GM18498 (cell line): ENCODE measurements around the gene HLX.

ENCODE experiments used
- ATAC-seq: cut with Tn5 transposase; IDR thresholded peaks from one replicate; pipeline ENCODE4 v1.9.1; 2021; ENCODE audit warnings: mild to moderate bottlenecking, moderate library complexity; ENCODE audit not compliant: unreplicated experiment

Gene HLX

GRCh38 chr1:220879076-220879508, at the start of gene HLX:
Gene HLX (plus strand): TSS chr1:220879443. CDS start chr1:220879858, 415 bp downstream.
- ATAC-seq: peak; percentile 62

DNA sequence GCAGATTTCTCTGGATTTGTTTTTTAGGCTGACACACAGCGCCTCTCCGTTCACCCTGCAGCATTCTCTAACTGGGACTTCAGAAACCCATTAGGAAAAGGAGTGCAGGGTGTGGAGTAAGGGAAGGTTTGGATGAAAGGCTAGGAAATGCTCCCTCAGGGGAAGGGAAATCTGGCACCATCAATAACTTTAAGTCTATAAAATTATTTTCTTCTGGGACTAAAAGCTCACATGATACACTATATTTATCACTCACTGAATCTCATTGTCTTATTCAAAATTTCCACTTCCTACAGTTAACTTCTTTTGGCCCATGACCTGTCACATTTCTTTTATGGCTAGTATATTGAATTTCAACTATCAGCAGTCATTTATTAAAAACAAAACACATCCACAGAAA, 45.8 kb upstream of the HLX start:
- no peak for ATAC-seq

- ATAC-seq: no peak
Measured at GRCh38 chr1:220834155-220834870, 44.9 kb upstream of the HLX start.

DNA sequence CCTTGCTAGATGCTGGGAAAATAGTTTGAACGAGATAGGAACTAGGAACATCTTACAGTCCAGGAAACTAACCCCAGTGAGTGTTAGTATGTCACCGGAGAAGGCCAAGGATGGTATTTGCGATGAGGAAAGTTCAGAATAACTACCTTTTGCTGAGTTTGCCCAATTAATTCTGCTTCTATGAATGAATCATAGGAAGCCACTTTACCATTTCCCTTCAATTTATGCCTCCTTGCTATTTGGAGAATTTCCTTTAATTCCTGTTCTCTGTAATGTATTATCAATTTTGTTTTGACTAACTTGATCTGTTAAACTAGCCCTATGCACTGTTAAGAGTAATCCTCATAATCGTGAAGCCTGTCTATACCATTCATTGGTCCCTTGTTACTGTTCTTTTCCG, 40.7 kb upstream of the HLX start:
- no peak for ATAC-seq

DNA sequence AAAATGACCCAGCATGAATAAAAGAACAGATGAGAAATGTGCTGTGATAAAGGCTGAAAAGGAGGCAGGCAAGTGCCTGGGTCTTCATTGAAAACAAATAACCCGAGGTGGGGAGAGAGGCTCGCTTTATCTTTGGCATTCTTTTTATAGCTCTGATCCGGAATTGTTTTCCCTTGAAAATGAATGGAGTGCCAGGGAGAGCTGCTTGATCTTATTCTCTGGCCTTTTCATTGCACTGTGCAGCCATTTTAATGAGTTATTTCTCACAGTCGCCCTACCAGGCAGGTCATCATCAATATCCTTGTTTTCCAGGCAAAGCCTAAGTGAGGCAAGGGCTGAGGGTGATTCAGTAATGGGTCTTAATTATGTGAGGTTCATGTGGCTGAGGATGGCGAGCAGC, 39.8 kb upstream of the HLX start:
- no peak for ATAC-seq

- no peak for ATAC-seq
Measured at GRCh38 chr1:220841293-220841692, 38.0 kb upstream of the HLX start.

DNA sequence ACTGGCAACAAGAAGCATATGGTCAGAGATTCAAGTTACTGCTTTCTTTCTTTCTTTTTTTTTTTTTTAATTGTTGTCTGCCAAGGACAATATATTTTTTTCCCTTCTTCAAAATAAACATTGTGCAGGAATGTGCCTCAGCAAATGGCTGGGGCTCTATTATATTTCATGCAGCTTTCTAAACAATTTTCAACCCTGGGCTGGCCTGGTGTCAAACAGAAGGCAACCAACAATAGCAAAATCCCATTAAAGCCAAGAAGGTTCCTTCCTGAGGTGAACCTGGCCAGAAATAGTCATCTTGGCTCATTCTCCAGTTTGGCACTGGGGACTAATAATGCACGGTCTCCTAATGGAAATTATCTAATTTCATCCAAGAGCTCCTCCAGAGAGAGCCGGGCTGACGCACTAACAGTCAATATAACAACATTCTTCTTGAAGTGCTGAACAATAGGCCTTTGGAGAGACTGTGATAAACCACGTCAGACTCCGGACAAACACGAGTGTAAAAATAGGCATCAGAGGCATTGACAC, 35.7 kb upstream of the HLX start:
- no peak for ATAC-seq

DNA sequence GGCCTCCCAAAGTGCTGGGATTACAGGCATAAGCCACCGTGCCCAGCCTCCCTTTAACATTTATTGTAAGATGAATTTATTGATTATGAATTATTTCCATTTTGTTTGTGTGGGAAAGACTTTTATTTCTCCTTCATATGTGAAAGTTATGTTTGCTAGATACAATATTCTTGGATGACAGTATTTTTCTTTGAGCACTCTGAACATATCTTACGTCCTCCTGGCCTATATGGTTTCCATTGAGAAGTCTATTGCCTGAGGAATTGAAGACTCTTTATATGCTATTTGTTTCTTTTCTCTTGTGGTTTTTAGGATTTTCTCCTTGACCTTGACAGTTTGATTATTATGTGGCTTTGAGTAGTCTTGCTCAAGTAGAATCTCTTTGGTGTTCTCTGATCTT, 26.8 kb upstream of the HLX start:
- no peak for ATAC-seq

GRCh38 chr1:220872296-220872695, 6.9 kb upstream of the HLX start:
- no peak for ATAC-seq

DNA sequence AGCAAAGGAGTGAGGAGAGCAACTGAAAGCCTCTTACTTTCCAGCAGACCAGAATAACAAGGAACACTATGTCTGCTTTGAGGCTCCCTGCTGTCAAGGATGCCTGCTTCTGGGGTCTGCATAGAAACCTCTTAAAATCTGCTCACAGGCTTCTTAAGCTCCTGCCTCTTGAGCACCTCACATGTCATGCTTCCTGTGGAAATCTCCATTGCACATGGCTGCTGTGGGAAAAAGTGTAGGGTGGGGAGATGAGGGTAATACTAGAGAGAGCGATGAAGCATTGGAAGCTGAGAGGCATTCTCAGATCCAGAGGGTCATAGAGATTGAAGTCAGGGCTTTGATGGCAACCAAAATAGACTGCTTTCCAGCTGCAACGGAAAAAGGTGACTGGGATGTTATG, 6.2 kb upstream of the HLX start:
- ATAC-seq: no peak

DNA sequence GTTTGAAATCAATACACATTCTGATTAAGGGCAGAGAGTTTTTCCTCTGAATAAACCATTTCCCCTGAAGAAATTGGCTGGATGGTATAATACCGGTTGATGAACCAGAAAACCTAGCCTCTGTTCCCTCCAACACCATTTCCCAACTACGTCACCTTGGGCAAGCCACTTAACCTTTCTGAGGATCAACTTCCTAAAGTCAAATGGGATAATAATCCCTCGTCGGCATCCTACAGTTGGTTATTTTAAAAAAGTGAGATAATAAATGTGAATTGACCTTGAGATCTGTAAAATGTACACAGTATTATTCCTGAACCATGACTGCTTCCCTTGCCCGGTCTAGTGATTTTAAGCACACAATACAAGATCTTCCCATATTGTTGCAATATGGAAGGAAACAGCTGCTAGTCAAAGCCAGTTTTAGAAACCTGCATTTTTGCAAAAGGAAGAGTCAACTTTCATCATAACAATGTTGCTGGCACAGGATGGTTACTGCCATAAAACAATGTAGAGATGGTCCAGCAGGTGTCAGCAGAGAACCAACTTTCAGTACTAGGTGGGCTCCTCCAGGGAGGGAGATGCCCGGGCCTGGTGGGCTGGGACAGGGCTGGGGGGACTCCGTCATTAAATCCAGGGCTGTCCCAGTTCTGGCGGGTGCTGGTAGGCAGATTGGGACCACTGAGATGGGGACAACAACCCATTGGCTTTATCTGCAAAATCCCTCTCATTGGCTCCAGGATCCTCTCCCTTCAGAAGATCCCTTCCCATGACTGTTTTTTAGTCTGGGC, 5.2 kb upstream of the HLX start:
- no peak for ATAC-seq

GRCh38 chr1:220875260-220875659, 4.0 kb upstream of the HLX start:
- ATAC-seq: no peak

GRCh38 chr1:220876511-220877376, 2.5 kb upstream of the HLX start:
- ATAC-seq: no peak

- no peak for ATAC-seq
Measured at GRCh38 chr1:220877377-220878095, 1.7 kb upstream of the HLX start.

- no peak for ATAC-seq
Measured at GRCh38 chr1:220878191-220879075, 810 bp upstream of the HLX start.

DNA sequence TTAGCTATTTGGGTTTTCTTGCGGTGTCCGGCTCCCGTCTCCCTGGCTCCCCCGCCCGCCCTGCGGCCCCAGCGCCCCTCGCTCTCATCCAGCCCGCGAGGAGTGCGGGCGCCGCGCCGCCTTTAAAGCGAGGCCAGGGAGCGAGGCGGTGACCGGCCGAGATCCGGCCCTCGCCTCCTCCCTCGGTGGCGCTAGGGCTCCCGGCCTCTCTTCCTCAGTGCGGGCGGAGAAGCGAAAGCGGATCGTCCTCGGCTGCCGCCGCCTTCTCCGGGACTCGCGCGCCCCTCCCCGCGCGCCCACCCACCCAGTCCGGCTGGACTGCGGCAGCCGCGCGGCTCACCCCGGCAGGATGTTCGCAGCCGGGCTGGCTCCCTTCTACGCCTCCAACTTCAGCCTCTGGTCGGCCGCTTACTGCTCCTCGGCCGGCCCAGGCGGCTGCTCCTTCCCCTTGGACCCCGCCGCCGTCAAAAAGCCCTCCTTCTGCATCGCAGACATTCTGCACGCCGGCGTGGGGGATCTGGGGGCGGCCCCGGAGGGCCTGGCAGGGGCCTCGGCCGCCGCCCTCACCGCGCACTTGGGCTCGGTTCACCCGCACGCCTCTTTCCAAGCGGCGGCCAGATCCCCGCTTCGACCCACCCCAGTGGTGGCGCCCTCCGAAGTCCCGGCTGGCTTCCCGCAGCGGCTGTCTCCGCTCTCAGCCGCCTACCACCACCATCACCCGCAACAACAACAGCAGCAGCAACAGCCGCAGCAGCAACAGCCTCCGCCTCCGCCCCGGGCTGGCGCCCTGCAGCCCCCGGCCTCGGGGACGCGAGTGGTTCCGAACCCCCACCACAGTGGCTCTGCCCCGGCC, 492 bp downstream of the HLX start:
- peak; percentile 53 for ATAC-seq

DNA sequence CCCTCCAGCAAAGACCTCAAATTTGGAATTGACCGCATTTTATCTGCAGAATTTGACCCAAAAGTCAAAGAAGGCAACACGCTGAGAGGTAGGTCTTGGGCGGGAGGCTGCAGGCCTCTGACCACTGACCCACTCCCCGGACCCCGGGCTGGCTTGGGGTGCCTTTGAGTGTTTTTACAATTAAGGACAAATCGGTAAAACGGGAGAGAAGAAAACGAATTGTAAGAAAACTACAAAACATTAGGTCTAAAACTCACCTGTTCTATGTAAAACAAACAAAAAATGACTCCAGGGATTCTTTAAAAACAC, 1.1 kb downstream of the HLX start:
- no peak for ATAC-seq

- no peak for ATAC-seq
Measured at GRCh38 chr1:220880726-220881506, 1.7 kb downstream of the HLX start.
